Measurements from ENCODE around the gene IER5.

IER5 gene

DNA sequence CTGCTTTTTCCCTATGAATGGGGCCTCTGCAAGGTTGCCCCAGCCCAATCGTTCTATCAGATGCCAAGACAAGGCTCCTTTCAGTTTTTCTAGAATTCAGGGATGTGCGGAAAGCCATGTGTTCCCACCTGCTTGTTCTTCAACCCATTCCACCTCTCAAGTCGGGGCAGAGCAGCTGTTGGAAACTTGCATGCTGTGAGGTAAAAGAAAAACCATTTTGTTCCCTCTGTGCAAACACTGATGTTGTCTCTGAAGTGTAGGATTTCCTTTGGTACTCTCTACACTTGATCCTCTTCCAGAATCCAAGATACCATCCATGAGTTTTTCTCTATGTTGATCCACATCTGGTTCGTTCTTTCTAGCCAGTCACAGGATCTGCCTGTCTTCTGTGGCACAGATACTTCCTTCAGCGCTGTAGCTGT is 7.3 kb downstream of the IER5 start:
- in situ Hi-C loops (cut with MboI; ENCODE audit: low sequenced_read_pairs), result no loop called here

DNA sequence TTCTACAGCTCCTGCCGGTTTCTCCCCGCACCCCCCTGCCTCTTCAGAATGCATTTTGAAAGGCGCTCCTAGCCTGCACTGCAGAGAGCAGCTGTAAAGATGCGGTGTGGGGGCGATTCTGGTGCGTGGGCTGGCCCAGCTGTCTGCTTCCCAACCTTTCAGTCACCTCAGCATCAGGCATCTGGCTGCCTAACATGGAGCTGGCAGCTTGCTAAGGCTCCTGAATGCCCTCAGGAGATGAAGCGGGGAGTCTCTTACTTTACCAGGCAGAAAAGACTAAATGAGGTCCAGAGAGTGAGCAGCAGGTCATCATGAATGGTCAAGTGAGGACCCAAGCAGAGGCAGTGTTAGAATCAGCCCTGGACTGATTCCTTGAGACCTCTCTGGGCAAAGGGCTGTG is 8.7 kb downstream of the IER5 start:
- in situ Hi-C loops (cut with MboI; ENCODE audit: low sequenced_read_pairs), result no loop called here

DNA sequence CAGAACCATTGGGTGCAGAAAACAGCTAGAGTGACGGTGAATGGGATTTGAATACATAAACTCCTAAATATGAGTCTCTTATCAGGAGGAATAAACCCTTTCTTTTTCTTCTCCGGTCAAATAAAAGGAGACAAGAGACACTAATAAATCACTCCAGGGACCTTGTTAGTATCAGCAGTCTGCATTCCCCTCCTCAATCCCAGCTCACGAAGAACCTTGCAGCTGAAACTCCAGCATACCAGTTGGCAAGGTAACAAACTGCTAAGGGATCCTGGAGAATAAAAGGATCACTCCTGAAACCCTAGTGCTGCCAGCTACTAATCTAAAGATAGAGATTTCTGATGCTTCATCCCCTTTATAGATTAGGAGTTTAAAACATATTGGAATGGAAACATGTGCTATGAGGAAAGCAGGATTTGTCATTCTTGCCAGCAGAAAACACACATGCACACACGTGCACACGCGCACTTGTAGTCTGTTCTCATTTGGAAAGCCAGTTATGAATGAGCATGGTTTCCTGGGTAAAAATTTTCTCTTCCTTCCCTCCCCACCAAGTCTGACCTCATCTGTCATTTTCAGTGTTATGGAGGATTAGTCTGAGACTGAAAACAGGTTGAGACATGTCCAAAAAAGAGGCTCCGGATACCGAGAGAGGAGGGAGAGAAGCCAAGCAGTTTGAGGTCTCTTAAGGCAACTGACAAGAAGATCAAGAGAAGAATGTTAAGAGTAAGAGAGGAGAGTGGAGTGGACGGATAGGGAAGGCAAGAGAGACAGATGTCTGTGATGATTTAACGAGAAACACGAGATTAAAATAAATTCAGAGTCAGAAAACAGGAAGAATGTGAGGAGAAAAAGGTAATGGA is 10.9 kb downstream of the IER5 start:
- in situ Hi-C loops (cut with MboI; ENCODE audit: low sequenced_read_pairs), result no loop called here

DNA sequence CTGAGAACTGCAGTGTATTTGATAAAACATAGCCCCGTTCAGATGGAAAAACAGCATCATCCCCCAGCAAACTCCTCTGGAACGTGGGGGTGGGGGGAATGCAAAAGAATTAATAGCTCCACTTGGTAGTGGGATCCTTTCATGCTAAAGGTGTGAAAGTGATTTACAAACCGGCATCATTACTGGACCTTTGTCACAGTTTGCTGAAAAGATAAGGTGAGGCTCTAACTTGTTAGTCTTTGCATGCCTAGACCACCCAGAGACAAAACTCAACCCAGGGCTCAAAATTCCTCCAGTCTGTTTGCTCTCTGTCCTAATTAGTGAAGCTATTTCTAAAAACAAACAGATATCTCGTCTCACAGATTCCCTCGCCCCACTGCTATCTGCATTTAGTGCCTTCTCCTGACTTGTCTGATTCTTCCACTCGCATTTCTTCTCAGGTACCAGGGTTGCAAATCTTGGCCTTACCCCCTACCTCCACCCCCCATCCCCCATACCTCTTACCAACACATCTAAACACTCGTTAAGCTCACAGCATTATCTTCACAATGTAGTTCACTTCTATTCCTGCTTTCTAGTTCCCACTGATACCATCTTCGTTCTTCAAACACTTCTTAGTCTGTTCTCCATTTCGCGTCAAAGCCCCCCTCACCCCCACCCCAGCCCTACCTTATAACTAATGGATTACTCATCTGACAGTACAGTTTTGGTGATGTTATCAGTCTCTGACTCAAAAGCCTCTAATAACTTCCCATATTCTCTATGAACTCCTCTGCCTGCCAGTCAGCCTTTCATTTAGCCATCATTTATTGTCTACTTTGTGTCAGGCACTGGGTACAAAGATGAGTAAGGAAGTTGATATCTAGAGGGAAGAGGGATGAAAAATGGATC is 11.8 kb downstream of the IER5 start:
- in situ Hi-C loops (cut with MboI; ENCODE audit: low sequenced_read_pairs), result no loop called here

DNA sequence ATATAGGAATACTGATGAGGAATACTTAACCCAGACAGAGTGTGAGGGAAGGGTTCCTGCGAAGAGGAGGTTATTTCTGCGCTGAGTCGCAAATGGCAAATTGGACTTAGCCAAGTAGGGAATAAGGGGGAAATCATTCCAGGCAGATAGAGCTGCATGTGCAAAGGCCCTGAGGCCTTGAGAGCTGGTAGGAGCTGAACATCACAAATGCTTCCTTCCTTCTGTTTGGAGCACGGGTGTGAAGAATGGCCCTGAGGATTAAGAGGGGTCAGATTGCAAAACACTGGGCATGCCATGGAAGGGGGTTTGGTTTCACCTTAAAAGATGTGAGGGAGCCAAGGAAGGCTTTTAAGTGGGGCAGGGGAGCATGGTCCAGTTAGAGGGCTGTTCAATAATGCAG is 12.4 kb downstream of the IER5 start:
- in situ Hi-C loops (cut with MboI; ENCODE audit: low sequenced_read_pairs), result no loop called here

DNA sequence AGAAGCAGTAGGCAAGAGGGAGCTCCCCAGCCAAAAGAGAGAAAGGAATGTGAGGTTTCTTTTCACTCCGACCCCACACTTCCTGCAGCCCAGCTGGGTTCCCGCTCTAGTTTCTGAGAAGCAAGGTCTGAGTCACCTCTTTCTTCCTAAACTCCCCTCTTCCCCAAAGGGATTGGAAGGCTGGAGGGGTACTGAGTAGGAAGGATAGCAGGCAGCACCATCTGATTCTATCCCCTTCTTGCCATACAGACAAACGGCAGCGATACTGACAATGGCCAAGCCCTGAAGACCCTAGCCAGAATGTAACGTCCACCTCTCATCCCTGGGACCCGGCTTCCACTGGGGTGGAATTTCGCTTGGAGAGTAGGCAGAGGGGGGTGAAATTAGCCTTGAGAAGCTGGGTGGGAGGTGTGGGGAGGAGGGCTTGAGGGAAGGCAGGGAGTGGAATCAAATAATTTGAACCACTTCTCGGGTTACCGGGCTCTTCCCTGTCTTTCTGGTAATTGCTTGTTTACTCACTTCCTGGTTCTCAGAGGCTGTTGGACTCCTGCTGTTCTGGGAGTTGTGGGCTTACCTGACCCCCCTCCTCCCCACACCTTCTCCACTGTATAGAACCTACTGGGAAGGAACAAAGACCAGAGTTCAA is 13.2 kb downstream of the IER5 start:
- in situ Hi-C loops (cut with MboI; ENCODE audit: low sequenced_read_pairs), result no loop called here

DNA sequence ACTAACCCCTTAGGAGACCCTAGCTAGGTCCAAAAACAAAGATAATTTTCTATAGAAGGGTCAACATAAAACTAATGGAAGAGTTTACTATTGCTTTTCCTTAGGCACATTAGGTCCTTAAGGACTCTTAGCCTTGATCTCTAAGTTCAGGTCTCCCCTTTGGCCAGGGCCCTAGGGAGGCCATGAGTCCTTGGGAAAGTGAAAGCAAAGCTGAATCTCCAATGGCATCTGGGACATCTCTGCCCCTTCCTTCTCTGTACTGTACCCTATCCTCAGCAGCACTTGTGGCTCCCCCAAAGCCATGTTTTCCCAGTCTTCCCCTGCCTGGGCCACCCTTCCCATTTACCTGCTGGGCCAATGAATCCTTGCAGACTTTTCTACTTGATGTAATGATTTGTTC is 14.3 kb downstream of the IER5 start:
- in situ Hi-C loops (cut with MboI; ENCODE audit: low sequenced_read_pairs), result no loop called here

DNA sequence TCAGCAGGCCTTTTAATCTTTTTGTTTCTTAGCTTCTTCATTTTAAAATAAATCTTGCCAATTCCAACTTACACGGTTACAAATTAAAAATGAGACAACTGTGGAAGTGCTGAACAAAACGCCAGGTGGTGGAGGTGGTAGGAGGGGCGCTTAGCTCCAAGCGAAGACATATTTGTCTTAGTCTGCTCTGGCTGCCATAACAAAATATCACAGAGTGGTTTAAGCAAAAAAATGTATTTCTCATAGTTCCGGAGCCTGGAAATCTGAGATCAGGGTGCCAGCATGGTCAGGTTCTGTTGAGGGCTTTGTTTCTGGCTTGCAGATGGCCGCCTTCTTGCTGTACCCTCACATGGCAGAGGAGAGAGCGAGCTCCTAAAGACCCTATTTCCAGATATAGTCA is 14.9 kb downstream of the IER5 start:
- in situ Hi-C loops (cut with MboI; ENCODE audit: low sequenced_read_pairs), result no loop called here

DNA sequence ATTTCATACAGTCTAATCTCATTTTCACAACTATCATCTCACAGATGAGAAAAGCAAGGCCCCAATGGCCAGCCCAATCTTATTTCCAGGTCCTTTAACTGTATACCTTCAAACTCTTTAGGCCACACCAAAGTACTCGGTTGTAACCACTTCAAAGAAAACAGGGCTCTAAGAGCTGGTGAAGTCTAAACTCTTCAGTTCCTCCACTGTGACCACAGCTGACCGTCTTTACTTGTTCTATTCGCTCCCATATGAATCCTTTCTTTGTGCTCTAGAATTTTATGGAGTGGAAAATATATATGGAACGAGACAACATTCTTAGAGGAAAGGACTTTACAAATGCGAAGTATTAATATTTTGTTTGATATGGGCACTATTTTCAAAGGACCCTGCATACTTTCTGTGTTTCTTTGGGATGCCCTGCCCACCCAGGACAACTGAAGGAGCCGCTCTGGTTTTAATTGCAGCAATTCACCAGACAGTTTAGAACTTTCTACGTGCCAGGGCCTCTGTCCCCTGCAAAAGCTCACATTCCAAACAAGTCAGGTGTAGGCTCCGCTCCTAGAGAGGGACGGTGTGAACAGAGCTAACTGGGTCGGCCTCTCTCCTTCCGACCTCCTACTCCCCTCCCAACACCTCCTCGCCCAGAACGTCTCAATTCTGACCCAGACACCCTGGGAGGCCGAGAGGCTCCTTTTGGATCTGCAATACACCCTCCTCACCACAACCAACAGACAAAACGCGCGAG is 15.7 kb downstream of the IER5 start:
- in situ Hi-C loops (cut with MboI; ENCODE audit: low sequenced_read_pairs), result no loop called here

DNA sequence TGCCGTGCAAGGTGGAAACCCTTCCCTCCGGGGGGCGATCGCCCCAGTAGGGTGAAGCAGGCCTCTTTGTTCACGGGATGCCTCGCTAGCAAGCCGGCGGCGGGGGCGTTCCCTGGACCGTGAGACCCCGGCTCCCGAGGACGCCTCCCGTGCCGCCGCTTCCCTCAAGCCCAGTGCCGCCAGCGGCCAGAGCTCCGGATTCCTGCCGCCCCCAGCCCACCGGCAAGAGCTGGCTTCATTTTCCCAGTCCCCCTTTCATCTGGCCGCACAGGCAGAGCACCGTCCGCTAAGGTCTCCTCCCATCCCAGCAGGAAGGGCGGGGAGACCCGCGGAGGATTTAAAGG is 16.3 kb downstream of the IER5 start:
- in situ Hi-C loops (cut with MboI; ENCODE audit: low sequenced_read_pairs), result no loop called here

DNA sequence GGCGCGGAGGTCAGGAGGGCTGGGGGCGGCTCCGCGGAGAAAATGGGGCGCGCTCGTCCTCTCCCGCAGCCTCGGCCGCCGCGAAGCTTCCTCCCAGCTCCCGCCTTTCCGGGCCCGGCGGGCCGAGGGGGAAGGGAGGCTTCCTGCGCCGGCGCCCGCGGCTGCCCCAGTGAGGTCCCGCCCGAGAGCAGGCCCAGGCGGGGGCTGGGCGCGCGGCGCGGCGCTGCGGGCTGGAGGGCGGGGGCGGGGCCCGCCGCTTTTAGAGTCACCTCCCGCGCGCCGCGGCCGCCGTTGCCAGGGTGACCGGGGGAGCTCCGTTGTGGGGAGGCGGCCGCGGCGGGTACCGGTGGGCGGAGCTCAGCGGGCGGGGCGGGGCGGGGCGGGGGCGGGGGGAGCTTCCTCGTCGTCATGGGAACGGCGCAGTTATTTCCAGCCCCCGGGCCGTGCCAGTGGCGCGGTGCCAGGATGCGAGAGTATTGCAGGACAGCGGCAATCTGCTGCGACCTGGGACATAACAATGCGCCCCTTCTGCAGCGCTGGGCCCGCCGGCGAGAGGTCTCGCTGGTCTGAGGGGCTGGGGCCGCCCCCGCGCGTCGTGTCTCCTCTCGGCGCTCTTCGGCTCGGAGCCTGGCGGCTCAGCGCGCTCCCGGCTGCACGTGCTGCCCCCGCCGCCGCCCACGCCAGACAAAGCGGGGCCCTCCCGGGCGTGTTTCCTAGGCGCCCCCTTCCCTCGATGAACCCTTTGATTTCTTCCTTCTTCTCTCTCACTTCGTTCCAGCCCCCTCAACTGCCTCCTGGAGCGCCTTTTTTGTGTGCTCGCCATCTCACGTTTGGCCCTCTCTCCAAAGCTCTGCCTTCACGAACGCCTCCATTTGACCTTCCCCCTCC is 16.9 kb downstream of the IER5 start:
- in situ Hi-C loops (cut with MboI; ENCODE audit: low sequenced_read_pairs), result no loop called here

DNA sequence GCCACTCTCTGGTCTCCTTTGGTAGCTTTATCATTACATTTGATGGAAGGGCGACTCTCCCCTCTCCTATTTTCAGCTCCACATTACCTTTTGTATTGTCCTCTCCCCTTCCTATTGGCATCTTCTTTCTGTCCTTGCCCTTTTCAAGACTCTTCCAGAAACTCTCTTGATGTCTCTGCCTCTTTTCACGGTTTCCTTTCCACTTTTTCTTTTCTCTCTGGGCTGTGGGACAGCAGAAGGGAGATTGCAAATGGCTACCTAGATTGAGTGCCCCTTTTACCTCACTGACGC is 17.5 kb downstream of the IER5 start:
- in situ Hi-C loops (cut with MboI; ENCODE audit: low sequenced_read_pairs), result no loop called here

DNA sequence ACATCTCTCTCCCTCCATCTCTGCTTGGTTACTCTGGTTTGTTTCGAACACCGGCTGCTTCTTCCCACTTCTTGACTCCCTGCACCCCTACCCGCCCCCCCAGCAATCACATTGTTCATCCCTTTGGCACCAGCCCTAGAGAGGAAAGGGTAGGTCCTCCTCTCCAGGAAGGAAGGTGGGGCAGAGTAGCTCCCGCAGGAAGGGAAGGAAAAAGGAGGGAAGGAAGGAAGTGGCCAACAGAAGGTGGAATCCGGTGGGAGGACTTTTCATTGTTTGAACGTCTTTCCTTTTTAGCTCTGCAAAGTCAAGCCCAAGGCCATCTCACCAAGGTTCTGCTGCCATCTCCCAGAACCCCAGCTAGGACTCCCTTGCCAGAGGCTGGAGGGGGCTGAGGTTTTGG is 18.0 kb downstream of the IER5 start:
- in situ Hi-C loops (cut with MboI; ENCODE audit: low sequenced_read_pairs), result no loop called here

DNA sequence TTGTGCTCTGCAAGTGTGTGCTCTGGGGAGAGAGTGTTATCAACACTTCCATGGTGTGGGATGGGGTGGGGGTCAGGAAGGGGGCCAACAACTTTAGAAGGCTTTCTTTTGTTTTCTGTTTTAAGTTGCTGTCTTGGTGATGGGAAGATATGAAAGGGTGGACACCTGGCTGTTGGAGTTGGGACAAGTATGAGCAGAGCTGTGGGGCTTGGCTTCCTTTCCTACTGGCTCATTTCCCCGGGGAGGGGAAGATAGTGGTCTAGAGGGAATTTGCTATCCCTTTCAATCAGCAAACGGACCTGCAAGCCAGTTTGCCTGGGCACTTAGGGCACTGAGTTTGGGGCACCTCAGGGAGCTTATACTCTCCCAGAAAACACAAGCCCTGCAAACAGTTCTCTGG is 19.2 kb downstream of the IER5 start:
- in situ Hi-C loops (cut with MboI; ENCODE audit: low sequenced_read_pairs), result no loop called here

DNA sequence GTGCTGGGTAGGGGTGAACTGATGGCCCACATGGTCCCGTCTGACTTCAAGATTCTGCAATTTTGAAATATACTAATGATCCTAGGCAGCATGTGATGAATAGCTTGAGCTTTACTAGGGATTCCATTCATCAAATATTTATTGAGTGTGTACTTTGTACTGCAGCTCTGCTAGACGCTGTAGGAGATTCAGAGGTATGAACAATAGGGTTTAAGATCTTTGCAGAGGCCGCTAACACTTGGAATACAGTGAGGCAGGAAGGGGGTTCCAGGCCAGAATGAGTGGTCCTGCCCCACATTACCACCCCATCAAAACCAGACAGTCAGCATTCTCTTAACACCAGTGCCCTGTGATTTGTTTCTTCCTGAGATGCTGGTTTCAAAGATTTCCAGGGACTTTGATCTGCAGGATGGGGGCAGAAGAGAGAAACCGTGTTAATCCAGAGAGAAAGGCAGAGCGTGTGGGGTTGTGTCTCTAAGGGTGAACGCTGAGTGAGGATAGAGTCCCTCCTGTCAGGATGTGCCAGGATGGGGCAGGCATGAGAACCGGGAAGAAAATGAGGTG is 19.9 kb downstream of the IER5 start:
- in situ Hi-C loops (cut with MboI; ENCODE audit: low sequenced_read_pairs), result no loop called here

DNA sequence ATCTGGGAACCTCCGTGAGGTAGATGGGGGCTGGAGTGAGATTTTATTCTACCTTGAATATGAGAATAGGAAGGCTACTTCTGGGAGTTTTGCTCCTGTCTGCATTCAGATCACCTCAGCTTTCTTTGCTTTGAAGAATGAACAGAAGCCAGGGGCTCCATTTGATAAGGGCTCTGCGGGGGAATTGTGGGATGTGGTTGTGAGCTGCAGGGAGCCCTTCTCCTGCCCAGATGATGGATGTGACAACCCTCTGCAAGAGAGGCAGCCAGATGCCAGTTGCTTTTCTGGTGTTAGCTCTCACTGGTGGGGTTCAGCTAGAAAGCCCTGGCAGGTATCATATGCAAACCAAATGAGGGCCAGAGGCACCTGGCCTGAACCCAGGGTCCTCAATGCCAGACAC is 21.5 kb downstream of the IER5 start:
- in situ Hi-C loops (cut with MboI; ENCODE audit: low sequenced_read_pairs), result no loop called here

DNA sequence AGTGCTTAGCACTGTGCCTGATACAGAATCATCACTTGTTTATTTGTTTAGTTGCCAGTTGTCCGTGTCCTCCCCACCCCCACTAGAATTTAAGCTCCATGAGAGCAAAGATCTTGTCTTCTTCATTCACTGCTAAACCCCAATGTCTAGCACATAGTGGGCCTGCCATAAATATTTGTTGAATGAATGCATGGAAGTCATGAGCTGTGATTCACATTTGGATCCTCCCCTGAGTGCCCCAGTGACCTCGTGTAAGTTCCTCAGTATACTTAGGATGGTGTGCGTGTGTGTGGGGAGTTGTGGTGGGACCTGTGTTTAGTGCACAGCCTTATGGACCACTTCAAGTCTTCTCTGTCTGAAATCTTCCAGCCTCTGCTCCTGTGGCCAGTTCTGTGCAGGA is 23.1 kb downstream of the IER5 start:
- in situ Hi-C loops (cut with MboI; ENCODE audit: low sequenced_read_pairs), result no loop called here

DNA sequence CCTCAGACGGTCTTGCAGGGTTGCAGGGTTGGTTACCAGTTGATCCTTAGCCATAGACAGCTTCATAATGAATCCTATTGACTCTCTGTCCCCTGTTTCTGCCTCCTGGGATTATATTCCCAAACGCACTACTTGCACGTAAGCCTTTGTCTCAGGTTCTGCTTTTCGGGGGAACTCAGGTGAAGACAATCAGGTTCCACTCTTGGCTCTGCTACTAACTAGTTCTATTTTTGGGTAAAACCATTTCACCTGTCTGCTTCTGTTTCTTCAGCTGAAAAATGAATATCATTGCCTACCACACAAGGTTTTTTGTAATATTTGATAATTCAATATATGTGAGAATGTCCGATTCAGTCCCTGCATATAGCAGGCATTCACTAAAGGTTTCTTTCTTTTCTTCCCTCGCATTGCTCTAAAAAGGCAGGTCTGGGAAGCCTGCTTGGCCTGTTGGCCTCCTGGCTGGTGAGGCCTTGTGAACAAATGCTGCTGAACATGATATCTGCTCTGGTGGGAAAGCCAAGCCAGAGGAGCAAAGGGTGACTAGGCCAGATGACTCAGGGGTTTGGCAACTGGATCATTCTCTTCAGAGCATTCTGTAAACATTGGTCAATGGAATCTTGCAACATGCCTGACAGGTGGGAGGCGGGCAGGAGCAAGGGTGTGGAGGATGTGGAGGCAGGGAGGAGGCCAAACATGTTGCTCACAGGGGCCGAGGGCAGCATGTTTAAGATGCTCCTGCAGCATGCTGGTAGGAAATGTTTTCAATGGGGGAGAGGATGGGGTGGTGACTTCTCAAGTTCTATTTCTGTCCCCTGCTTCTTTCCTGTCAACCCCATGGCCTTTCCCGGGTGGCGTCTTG is 23.8 kb downstream of the IER5 start:
- in situ Hi-C loops (cut with MboI; ENCODE audit: low sequenced_read_pairs), result no loop called here

DNA sequence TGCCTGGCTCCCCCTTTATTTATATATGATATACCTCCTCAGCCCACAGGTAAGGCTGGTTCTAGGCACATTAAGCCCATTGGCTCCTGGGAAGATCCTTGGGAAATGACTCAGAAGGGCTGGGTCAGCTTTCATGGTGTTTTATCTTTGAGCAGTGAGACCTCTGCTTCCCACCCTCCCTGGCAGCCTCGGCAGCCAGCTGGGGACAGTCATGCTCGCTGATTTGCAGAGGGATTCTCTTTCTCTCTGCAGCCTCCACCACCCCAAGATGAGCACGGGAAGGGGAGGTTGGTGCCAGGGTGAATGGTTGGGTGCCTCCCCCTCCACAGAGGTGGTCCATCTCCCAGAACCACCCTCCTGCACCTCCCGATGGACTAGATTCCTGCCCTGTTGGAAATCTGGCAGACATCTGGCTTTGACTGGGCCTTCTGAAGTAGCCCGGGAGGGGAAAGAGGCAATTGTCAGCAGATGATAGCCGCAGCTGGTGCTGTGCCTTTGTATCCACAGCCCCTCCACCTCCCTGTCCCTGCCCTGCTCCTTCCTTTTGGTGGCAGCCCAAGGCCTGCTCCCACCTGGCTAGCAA is 24.6 kb downstream of the IER5 start:
- in situ Hi-C loops (cut with MboI; ENCODE audit: low sequenced_read_pairs), result no loop called here

Measured in HL-60/S4 treated with retinoic acid at 250 ng/mL for 4 days and 3 days (cell line).